ENCODE measurements around the gene F7.

GRCh38 chr13:113164492-113164891, 58.9 kb downstream of the F7 start:
- TF ChIP-seq POLR2A (IDR thresholded peaks at IDR 0.05) (no peak), CTCF (IDR thresholded peaks at IDR 0.05) (no peak)

Data from sigmoid colon (tissue), 3 donors.